ENCODE data around the gene BIN1.

The BIN1 gene

GRCh38 chr2:127091148-127091547 is 15.8 kb downstream of the BIN1 start:
- no peak for ATAC-seq
- Mint-ChIP-seq H3K36me3 (peaks cover 6% of the 10 kb centered on the region), H3K27ac (peak overlapping the region; percentile 12), H3K4me3 (no peak overlapping the region), H3K9me3 (no peaks in the 10 kb centered on the region), H3K4me1 (peaks cover 8% of the 10 kb centered on the region)
- no peak for DNase-seq (ENCODE audit: low spot score in 2 of 2)

- H3K4me1 Mint-ChIP-seq: peaks cover 13% of the 10 kb centered on the region
- H3K4me3 Mint-ChIP-seq: no peak overlapping the region
- peak overlapping the region; percentile 12 for H3K27ac Mint-ChIP-seq
- H3K9me3 Mint-ChIP-seq: no peaks in the 10 kb centered on the region
- DNase-seq (ENCODE audit: low spot score in 2 of 2) (no peak), ATAC-seq (no peak)
- peaks cover 6% of the 10 kb centered on the region for H3K36me3 Mint-ChIP-seq
Observed at GRCh38 chr2:127090281-127091120, 16.5 kb downstream of the BIN1 start.

- peaks cover 6% of the 10 kb centered on the region for H3K36me3 Mint-ChIP-seq
Observed at GRCh38 chr2:127089478-127090235, 17.3 kb downstream of the BIN1 start.

GRCh38 chr2:127088706-127089105 is 18.2 kb downstream of the BIN1 start:
- H3K27ac Mint-ChIP-seq: no peak overlapping the region
- ATAC-seq (no peak), DNase-seq (ENCODE audit: low spot score in 2 of 2) (no peak)
- H3K36me3 Mint-ChIP-seq: peaks cover 9% of the 10 kb centered on the region
- no peaks in the 10 kb centered on the region for H3K9me3 Mint-ChIP-seq
- no peak overlapping the region for H3K4me3 Mint-ChIP-seq
- peaks cover 31% of the 10 kb centered on the region for H3K4me1 Mint-ChIP-seq

More at GRCh38 chr2:127089478-127090235, 17.3 kb downstream of the BIN1 start:
- Mint-ChIP-seq H3K4me3 (no peak overlapping the region), H3K27ac (no peak overlapping the region), H3K4me1 (peaks cover 21% of the 10 kb centered on the region), H3K9me3 (no peaks in the 10 kb centered on the region)
- ATAC-seq: no peak
- no peak for DNase-seq (ENCODE audit: low spot score in 2 of 2)

GRCh38 chr2:127087791-127088495 is 19.0 kb downstream of the BIN1 start:
- DNase-seq (ENCODE audit: low spot score in 2 of 2) (no peak), ATAC-seq (no peak)
- peaks cover 38% of the 10 kb centered on the region for H3K4me1 Mint-ChIP-seq
- H3K36me3 Mint-ChIP-seq: peaks cover 11% of the 10 kb centered on the region
- no peak overlapping the region for H3K27ac Mint-ChIP-seq
- H3K4me3 Mint-ChIP-seq: no peak overlapping the region
- H3K9me3 Mint-ChIP-seq: no peaks in the 10 kb centered on the region

- no peaks in the 10 kb centered on the region for H3K9me3 Mint-ChIP-seq
- H3K4me3 Mint-ChIP-seq: no peak overlapping the region
- no peak for ATAC-seq
- H3K27ac Mint-ChIP-seq: peak overlapping the region; percentile 58
- peaks cover 46% of the 10 kb centered on the region for H3K4me1 Mint-ChIP-seq
- peaks cover 13% of the 10 kb centered on the region for H3K36me3 Mint-ChIP-seq
- no peak for DNase-seq (ENCODE audit: low spot score in 2 of 2)
Observed at GRCh38 chr2:127086990-127087790, 19.8 kb downstream of the BIN1 start.

GRCh38 chr2:127085317-127085681 is 21.7 kb downstream of the BIN1 start:
- Mint-ChIP-seq H3K4me3 (peak overlapping the region; percentile 56), H3K9me3 (no peaks in the 10 kb centered on the region), H3K27ac (peak overlapping the region; percentile 96), H3K4me1 (peaks cover 62% of the 10 kb centered on the region), H3K36me3 (peaks cover 22% of the 10 kb centered on the region)
- ATAC-seq: no peak
- peak in 1 of 2 donors; percentile 68 for DNase-seq (ENCODE audit: low spot score in 2 of 2)

GRCh38 chr2:127084611-127085316 is 22.2 kb downstream of the BIN1 start:
- DNase-seq (ENCODE audit: low spot score in 2 of 2): peak in 1 of 2 donors; percentile 72
- H3K4me3 Mint-ChIP-seq: peak overlapping the region; percentile 56
- peaks cover 67% of the 10 kb centered on the region for H3K4me1 Mint-ChIP-seq
- peak overlapping the region; percentile 96 for H3K27ac Mint-ChIP-seq
- H3K36me3 Mint-ChIP-seq: peaks cover 27% of the 10 kb centered on the region
- H3K9me3 Mint-ChIP-seq: no peaks in the 10 kb centered on the region
- ATAC-seq: peak; percentile 3

GRCh38 chr2:127083819-127084503 is 23.0 kb downstream of the BIN1 start:
- DNase-seq (ENCODE audit: low spot score in 2 of 2): no peak
- peak overlapping the region; percentile 96 for H3K27ac Mint-ChIP-seq

GRCh38 chr2:127082974-127083373 is 24.0 kb downstream of the BIN1 start:
- ATAC-seq (no peak), DNase-seq (ENCODE audit: low spot score in 2 of 2) (no peak)
- peak overlapping the region; percentile 93 for H3K27ac Mint-ChIP-seq
- peak overlapping the region; percentile 86 for H3K4me3 Mint-ChIP-seq
- peaks cover 85% of the 10 kb centered on the region for H3K4me1 Mint-ChIP-seq
- H3K36me3 Mint-ChIP-seq: peaks cover 29% of the 10 kb centered on the region
- no peaks in the 10 kb centered on the region for H3K9me3 Mint-ChIP-seq

More at GRCh38 chr2:127083819-127084503, 23.0 kb downstream of the BIN1 start:
- H3K36me3 Mint-ChIP-seq: peaks cover 29% of the 10 kb centered on the region
- no peak for ATAC-seq
- no peaks in the 10 kb centered on the region for H3K9me3 Mint-ChIP-seq
- peaks cover 75% of the 10 kb centered on the region for H3K4me1 Mint-ChIP-seq
- H3K4me3 Mint-ChIP-seq: peak overlapping the region; percentile 56

- no peaks in the 10 kb centered on the region for H3K9me3 Mint-ChIP-seq
- peak overlapping the region; percentile 86 for H3K4me3 Mint-ChIP-seq
- H3K4me1 Mint-ChIP-seq: peaks cover 94% of the 10 kb centered on the region
- ATAC-seq (peak; percentile 53), DNase-seq (ENCODE audit: low spot score in 2 of 2) (peak; percentile 47 to 86)
- peaks cover 29% of the 10 kb centered on the region for H3K36me3 Mint-ChIP-seq
- H3K27ac Mint-ChIP-seq: peak overlapping the region; percentile 93
Observed at GRCh38 chr2:127081826-127082633, 24.9 kb downstream of the BIN1 start.

- peak in 1 of 2 donors; percentile 55 for DNase-seq (ENCODE audit: low spot score in 2 of 2)
- ATAC-seq: peak; percentile 73
- H3K4me3 Mint-ChIP-seq: peak overlapping the region; percentile 86
- peak overlapping the region; percentile 93 for H3K27ac Mint-ChIP-seq
- H3K9me3 Mint-ChIP-seq: no peaks in the 10 kb centered on the region
- H3K4me1 Mint-ChIP-seq: peaks cover 97% of the 10 kb centered on the region
- H3K36me3 Mint-ChIP-seq: peaks cover 30% of the 10 kb centered on the region
Observed at GRCh38 chr2:127080938-127081755, 25.8 kb downstream of the BIN1 start.

Measured in stimulated activated effector memory CD8-positive, alpha-beta T cell treated with anti-CD3 and anti-CD28 coated beads, Interleukin-12 subunit alpha, Interleukin-12 subunit beta, amount 100 ng/mL, for 72 hours (primary cell).